ENCODE measurements around the gene SOX15. TPM values are rescaled to one million over a fixed set of nuclear protein-coding genes. Genes with fewer than 3 reads are reported as not detected.

Gene SOX15
- total RNA-seq, 1 donor = 1.4 TPM

DNA sequence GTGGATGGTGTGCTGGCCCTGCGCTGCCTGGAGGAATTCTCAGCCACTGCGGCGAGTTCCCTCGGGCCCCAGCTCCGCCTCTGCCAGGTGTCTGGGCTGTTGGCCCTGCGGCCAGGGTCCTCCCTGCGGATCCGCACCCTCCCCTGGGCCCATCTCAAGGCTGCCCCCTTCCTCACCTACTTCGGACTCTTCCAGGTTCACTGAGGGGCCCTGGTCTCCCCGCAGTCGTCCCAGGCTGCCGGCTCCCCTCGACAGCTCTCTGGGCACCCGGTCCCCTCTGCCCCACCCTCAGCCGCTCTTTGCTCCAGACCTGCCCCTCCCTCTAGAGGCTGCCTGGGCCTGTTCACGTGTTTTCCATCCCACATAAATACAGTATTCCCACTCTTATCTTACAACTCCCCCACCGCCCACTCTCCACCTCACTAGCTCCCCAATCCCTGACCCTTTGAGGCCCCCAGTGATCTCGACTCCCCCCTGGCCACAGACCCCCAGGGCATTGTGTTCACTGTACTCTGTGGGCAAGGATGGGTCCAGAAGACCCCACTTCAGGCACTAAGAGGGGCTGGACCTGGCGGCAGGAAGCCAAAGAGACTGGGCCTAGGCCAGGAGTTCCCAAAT is 32.6 kb downstream of the SOX15 start:
- TF ChIP-seq CTCF (IDR thresholded peaks at IDR 0.05; ENCODE audit: insufficient read depth, low read length) = no peak
- no peak overlapping the region for H3K4me3 ChIP-seq (ENCODE audit: low read depth, low read length)
- no peak for DNase-seq (ENCODE audit: low read depth)

- no peak for DNase-seq (ENCODE audit: low read depth)
- H3K4me3 ChIP-seq (ENCODE audit: low read depth, low read length) = no peak overlapping the region
- TF ChIP-seq CTCF (IDR thresholded peaks at IDR 0.05; ENCODE audit: insufficient read depth, low read length) = no peak
These were observed 33.3 kb downstream of the SOX15 start for GRCh38 chr17:7556627-7557026.

GRCh38 chr17:7555320-7555948 is 34.5 kb downstream of the SOX15 start:
- H3K4me3 ChIP-seq (ENCODE audit: low read depth, low read length) = no peak overlapping the region
- no peak for TF ChIP-seq CTCF (IDR thresholded peaks at IDR 0.05; ENCODE audit: insufficient read depth, low read length)
- no peak for DNase-seq (ENCODE audit: low read depth)

- no peak for TF ChIP-seq CTCF (IDR thresholded peaks at IDR 0.05; ENCODE audit: insufficient read depth, low read length)
- no peak overlapping the region for H3K4me3 ChIP-seq (ENCODE audit: low read depth, low read length)
- no peak for DNase-seq (ENCODE audit: low read depth)
These were observed 36.5 kb downstream of the SOX15 start for GRCh38 chr17:7553356-7553755.

DNA sequence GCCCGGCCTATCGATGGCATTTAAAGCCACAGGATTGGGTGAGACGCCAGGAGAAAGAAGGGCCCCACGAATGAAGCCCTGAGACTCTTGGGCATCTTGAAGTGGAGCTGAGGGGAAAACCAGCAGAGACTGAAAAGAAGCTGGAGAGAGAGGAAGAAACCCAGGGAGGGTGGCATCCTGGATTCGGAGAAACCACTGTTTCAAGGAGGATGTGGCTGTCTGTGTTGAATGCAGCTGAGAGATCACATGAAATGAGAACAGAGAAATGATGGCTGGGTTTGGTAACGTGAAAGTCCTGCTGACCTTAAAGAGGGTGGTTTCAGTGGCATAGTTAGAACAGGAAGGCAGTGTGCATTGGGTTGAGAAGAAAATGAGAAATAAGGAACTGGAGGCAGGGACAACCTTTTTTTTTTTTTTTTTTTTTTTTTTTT is 37.3 kb downstream of the SOX15 start:
- TF ChIP-seq CTCF (IDR thresholded peaks at IDR 0.05; ENCODE audit: insufficient read depth, low read length) = no peak
- no peak for DNase-seq (ENCODE audit: low read depth)
- no peak overlapping the region for H3K4me3 ChIP-seq (ENCODE audit: low read depth, low read length)

- TF ChIP-seq CTCF (IDR thresholded peaks at IDR 0.05; ENCODE audit: insufficient read depth, low read length) = no peak
- H3K4me3 ChIP-seq (ENCODE audit: low read depth, low read length) = no peak overlapping the region
- DNase-seq (ENCODE audit: low read depth) = no peak
These were observed 38.5 kb downstream of the SOX15 start for GRCh38 chr17:7551396-7551795.
